Nephron (organoid): ENCODE data around the gene SH3BP5.

Experiments
- H3K27ac Mint-ChIP-seq, 3 experiments: 2 replicates each; pipeline ENCODE4 v1.8.0; 2020; ENCODE audit warnings: mixed read lengths in 3 of 3, mild to moderate bottlenecking in 2 of 3, moderate library complexity in 1 of 3
- H3K27me3 Mint-ChIP-seq: 2 replicates; pipeline ENCODE4 v1.8.0; 2021; ENCODE audit warnings: low read depth, mild to moderate bottlenecking, moderate library complexity, mixed read lengths
- H3K36me3 Mint-ChIP-seq: 2 replicates; pipeline ENCODE4 v1.8.0; 2020; ENCODE audit warnings: low read depth, mixed read lengths
- H3K4me1 Mint-ChIP-seq: 2 replicates; pipeline ENCODE4 v1.8.0; 2020; ENCODE audit warnings: mixed read lengths
- H3K4me3 Mint-ChIP-seq, 3 experiments: 2 replicates each; pipeline ENCODE4 v1.8.0; 2020; ENCODE audit warnings: mild to moderate bottlenecking in 3 of 3, mixed read lengths in 3 of 3, moderate library complexity in 2 of 3
- H3K9me3 Mint-ChIP-seq: 2 replicates; pipeline ENCODE4 v1.8.0; 2020; ENCODE audit warnings: mixed read lengths
- TF ChIP-seq, protein P1 (sequence below), 3 experiments: fragments of 200-600 bp; sonication (generic); IDR thresholded peaks; one replicate each; pipeline ENCODE4 v1.5.0; 2021; ENCODE audit warnings: antibody characterized with exemption in 3 of 3; ENCODE audit not compliant: unreplicated experiment in 3 of 3

SH3BP5 gene

DNA sequence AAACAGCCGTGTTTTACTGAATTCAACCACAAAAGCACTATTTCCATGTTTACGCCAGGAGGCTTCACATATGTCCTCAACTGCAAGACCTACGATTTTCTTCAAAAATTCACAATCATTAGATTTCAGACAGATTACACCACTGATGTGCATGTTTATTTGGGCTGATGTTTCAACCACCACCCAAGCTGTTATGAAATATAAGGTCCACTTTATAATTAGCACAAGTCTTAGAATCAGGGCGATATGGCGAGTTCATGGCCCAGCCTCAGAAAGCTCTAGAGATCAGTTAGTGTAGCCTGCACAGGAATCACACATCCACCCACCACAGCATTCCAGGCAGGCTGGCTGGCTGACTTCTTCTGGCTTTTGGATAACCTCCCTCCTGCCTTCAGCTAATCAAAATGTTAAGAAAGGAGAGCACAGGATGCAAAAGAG, 15.4 kb downstream of the SH3BP5 start:
- H3K27ac Mint-ChIP-seq: peak overlapping the region; percentile 50 to 87 (median 83)
- H3K4me1 Mint-ChIP-seq: peaks cover 64% of the 10 kb centered on the region
- H3K36me3 Mint-ChIP-seq: no peaks in the 10 kb centered on the region
- H3K9me3 Mint-ChIP-seq: no peaks in the 10 kb centered on the region
- no peaks in the 10 kb centered on the region for H3K27me3 Mint-ChIP-seq
- peak overlapping the region in 2 of 3 experiments; percentile 9 to 53 for H3K4me3 Mint-ChIP-seq
- TF ChIP-seq, protein P1, sequence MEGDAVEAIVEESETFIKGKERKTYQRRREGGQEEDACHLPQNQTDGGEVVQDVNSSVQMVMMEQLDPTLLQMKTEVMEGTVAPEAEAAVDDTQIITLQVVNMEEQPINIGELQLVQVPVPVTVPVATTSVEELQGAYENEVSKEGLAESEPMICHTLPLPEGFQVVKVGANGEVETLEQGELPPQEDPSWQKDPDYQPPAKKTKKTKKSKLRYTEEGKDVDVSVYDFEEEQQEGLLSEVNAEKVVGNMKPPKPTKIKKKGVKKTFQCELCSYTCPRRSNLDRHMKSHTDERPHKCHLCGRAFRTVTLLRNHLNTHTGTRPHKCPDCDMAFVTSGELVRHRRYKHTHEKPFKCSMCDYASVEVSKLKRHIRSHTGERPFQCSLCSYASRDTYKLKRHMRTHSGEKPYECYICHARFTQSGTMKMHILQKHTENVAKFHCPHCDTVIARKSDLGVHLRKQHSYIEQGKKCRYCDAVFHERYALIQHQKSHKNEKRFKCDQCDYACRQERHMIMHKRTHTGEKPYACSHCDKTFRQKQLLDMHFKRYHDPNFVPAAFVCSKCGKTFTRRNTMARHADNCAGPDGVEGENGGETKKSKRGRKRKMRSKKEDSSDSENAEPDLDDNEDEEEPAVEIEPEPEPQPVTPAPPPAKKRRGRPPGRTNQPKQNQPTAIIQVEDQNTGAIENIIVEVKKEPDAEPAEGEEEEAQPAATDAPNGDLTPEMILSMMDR (IDR thresholded peaks at IDR 0.05; ENCODE audit: unreplicated experiment in 3 of 3): no peak

- Mint-ChIP-seq H3K27me3 (no peaks in the 10 kb centered on the region), H3K4me3 (peak overlapping the region in 1 of 3 experiments; percentile 39), H3K4me1 (peaks cover 57% of the 10 kb centered on the region), H3K9me3 (no peaks in the 10 kb centered on the region), H3K27ac (peak overlapping the region; percentile 77 to 87 (median 87)), H3K36me3 (no peaks in the 10 kb centered on the region)
- TF ChIP-seq, protein P1 (IDR thresholded peaks at IDR 0.05; ENCODE audit: unreplicated experiment in 3 of 3): no peak
These were observed 17.4 kb downstream of the SH3BP5 start for GRCh38 chr3:15315003-15315402.

DNA sequence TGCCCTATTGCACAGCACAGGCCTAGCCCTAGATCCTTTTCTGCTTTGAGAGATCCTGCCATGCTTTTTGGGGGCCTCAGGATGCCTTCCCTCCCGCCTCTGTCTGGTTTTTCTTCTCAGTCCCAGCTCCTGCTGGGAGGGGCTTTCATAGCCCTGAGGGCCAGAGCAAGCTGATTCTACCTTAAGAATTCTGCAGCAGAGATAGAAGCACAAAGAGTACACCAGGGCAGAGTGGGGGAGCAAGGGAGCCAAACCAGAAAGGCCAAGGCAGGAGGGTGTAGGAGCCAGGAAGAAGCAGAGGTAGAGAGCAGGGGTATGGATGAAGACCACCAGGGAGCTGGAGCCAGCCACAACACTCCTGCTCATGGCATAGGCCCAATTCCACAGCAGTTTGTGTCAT, 18.1 kb downstream of the SH3BP5 start:
- Mint-ChIP-seq H3K9me3 (no peaks in the 10 kb centered on the region), H3K36me3 (no peaks in the 10 kb centered on the region), H3K27ac (peak overlapping the region; percentile 77 to 87 (median 87)), H3K4me1 (peaks cover 55% of the 10 kb centered on the region), H3K4me3 (no peak overlapping the region), H3K27me3 (no peaks in the 10 kb centered on the region)
- TF ChIP-seq, protein P1 (IDR thresholded peaks at IDR 0.05; ENCODE audit: unreplicated experiment in 3 of 3): no peak

GRCh38 chr3:15313461-15313860, 18.9 kb downstream of the SH3BP5 start:
- Mint-ChIP-seq H3K27ac (peak overlapping the region in 2 of 3 experiments; percentile 33 to 41), H3K27me3 (no peaks in the 10 kb centered on the region), H3K9me3 (no peaks in the 10 kb centered on the region), H3K4me3 (no peak overlapping the region), H3K36me3 (no peaks in the 10 kb centered on the region), H3K4me1 (peaks cover 58% of the 10 kb centered on the region)
- TF ChIP-seq, protein P1 (IDR thresholded peaks at IDR 0.05; ENCODE audit: unreplicated experiment in 3 of 3): no peak

- peak overlapping the region; percentile 86 to 93 (median 89) for H3K27ac Mint-ChIP-seq
- TF ChIP-seq, protein P1 (IDR thresholded peaks at IDR 0.05; ENCODE audit: unreplicated experiment in 3 of 3): no peak
- no peaks in the 10 kb centered on the region for H3K9me3 Mint-ChIP-seq
- no peaks in the 10 kb centered on the region for H3K36me3 Mint-ChIP-seq
- H3K4me3 Mint-ChIP-seq: peak overlapping the region in 1 of 3 experiments; percentile 44
- H3K4me1 Mint-ChIP-seq: peaks cover 63% of the 10 kb centered on the region
- no peaks in the 10 kb centered on the region for H3K27me3 Mint-ChIP-seq
These were observed 19.8 kb downstream of the SH3BP5 start for GRCh38 chr3:15312550-15312949.
